Left kidney (tissue), 2 donors: ENCODE results near the gene PGBD2. TPM values are rescaled to one million over a fixed set of nuclear protein-coding genes. Genes with fewer than 3 reads are reported as not detected.
"Not testable (repeated sequence)": the region's sequence is repeated elsewhere in the genome, so short reads cannot be mapped to it uniquely, and the experiment has no call there.

Experiments used
- DNase-seq: peaks from one replicate; pipeline ENCODE4 v3.0.0-alpha.2; 2013
- polyA plus RNA-seq: library from polyadenylated mRNA; unstranded; fragments of 120-200 nt; gene quantifications from one replicate; pipeline ENCODE4 v1.2.1, GENCODE V29; 2013; ENCODE audit not compliant: insufficient read length

Gene PGBD2
- polyA plus RNA-seq, 1 donor: 14.2 TPM

DNA sequence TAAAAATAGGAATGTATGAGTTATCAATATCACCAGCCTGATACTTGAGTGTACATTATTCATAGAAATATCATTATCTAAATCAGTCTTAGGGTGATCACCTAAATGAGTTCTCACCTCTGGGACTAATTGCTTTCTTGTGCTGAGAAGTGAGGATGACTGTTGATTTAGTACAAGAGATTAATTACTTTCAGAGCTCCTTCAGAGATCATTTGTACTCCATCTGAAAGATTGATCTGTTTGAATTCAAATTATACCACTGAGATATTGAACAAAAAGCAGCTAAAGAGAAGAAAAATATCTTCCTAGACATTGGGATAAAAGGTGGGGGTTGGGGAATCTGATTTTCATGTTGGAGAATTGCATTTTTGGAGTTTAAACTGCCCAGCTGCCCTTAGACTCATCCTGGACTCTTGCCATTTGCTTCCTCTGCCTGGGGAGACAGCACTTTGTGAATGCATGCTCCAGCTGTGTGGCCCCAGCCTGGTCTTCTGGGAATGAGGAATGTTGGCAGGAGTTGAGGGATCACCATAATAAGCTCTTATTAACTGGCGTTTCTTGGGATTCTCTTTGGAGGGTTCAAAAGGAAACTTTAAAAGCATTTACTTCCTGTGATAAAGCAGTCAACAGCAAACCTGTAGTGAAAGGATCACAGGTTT lies 19.7 kb upstream of the PGBD2 start:
- DNase-seq: no peak

DNA sequence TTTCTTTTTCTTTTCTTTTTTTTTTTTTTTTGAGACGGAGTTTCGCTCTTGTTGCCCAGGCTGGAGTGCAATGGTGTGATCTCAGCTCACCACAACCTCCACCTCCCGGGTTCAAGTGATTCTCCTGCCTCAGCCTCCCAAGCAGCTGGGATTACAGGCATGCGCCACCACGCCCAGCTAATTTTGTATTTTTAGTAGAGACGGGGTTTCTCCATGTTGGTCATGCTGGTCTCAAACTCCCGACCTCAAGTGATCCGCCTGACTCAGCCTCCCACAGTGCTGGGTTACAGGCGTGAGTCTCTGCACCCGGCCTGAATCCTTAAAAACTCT lies 16.2 kb upstream of the PGBD2 start:
- DNase-seq: not testable (repeated sequence)

DNA sequence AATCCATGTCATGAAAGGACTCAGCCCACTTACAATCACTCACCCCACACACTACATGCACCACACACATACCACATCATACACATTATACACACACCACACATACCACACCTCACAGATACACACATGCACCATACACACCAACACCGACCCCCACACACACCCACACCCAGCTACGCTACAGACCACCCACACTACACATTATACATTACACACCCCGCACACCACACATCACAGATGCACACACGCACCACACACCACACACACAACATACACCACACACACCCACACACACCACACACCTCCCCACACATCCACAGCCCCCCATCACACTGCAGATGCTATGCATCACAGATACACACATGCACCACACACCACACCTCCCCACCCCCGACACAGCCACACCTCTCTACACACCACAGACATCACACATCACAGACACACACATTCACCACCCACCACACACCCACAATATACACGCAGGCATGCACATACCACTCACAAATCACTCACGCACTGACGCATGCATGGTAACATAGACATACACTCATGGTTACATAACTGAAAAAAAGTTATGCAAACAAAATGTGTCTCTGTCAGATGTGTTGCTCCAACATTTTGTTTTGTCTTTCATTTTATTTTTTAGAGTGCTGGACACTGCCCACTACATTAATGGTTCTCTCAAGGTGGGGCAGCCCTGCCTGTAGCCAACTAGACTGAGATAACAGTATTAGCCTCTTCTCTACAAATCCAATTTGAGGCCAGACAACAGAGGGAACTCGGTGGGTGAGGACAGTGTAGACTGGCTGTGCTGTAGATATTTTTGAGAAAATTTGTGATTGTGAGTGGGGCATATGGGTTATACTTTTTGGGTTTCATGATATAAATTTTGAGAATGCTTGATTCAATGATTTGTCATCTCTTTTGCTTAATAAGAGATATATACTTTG lies 15.2 kb upstream of the PGBD2 start:
- no peak for DNase-seq

DNA sequence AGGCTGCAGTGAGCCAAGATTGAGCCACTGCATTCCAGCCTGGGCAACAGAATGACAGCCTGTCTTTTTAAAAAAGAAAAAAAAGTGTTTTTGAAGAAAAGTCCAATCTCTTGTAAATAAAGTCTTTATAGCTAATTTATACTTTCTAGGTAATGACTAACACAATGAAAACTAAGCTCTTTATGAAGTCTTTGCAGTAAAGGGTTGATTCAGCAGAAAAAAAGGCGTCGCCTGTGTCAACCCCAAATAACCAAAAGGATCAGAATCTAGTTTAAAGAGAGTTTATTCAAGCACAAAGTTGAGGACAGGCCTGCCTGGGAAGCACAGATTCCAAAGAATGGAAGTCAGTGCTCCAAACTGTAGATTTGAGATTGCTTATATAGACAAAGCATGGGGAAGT lies 14.3 kb upstream of the PGBD2 start:
- DNase-seq: no peak

DNA sequence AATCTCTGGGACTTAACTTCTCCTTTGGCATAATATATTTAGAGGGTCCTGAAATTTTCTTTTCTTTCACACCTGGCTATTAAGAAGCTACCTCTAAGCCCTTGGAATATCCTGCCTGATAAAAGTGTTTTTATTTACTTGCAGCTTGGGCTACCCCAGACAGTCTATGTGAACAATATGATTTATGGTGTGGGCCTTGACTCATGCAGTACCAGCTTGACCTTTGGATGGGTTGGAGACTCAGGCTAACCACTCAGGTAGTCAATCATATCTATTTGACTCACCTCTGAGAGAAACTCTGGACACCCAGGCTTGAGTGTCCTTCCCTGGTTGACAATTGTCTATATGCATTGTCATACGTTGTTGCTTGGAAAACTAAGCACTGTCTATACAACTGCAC lies 13.4 kb upstream of the PGBD2 start:
- no peak for DNase-seq

DNA sequence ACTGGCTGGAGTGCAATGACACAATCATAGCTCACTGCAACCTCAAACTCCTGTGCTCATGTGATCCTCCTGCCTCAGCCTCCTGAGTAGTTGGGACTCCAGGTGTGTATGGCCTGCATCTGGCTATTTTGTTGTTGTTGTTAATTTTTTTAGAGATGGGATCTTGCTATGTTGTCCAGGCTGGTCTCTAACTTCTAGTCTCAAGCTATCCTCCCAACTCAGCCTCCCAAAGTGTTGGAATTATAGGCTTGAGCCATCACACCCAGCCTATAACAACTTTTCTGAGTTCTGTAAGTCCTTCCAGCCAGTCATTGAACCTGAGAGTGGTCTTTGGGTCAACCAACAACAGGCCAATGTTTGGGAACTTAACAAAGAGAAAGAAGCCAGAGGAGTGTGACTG lies 11.2 kb upstream of the PGBD2 start:
- DNase-seq: no peak

DNA sequence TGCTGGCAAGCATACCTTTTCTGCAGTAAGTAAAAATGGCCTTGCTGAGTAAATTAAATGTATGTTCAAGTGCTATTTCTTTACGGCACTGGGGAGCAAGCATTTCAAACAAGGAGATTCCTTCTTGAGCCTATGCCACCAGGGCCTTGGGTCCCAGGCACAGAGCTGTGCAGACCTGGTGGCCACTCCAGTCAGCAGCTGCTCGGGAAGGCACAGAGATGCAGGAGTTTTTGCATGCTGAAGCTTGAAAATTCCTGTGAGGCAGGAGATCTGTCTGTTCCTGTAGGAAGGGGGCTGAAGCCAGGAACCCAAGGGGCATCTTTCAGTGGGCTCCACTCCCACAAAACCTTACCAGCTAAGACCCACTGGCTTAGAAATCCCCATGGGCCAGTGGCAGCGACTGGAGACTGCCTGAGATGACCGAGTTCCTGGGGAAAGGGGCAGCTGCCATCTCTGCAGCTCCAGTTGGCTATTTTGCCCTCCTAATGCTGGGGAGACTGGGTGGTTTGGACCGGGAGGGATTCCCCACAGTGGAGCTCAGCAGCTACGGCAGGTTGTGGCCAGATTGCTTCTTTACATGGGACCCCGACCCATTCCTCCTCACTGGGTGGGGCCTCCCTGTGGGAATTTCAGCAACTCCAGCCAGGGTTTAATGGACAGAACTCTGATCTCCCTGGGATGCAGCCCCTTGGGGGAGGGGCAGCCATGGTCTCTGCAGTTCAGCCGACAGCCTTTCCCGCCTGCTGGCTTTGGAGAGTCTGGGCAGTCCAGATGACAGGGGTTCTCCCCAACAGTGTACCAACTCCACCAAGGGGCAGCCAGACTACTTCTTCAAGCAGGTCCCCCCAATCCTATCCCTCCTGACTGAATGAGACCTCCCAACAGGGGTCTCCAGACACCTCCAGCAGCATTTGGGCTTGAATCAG lies 8.4 kb upstream of the PGBD2 start:
- no peak for DNase-seq

DNA sequence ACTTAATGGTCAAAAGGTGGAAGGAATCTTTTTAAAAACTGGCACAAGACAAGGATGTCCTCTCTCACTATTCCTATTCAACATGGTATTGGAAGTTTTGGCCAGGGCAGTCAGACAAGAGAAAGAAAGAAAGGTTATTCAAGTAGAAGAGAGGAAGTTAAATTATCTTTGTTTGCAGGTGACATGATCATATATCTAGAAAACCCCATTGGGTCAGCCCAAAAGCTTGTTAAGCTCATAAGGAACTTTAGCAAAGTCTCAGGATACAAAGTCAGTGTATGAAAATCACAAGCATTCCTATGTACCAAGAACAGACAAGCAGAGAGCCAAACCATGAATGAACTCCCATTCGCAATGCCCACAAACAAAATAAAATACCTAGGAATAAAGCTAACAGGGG lies 5.4 kb upstream of the PGBD2 start:
- DNase-seq: no peak

DNA sequence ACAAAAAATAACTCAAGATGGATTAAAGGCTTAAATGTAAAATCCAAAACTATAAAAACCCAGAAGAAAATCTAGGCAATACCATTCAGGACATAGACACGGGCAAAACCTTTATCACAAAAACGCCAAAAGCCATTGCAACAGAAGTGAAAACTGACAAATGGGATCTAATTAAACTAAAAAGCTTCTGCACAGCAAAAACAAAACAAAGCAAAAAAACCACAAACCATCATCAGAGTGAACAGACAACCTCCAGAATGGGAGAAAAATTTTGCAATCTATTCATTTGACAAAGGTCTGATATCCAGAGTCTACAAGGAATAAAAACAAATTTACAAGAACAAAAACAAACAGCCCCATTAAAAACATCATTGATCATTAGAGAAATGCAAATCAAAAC lies 4.5 kb upstream of the PGBD2 start:
- DNase-seq: no peak

DNA sequence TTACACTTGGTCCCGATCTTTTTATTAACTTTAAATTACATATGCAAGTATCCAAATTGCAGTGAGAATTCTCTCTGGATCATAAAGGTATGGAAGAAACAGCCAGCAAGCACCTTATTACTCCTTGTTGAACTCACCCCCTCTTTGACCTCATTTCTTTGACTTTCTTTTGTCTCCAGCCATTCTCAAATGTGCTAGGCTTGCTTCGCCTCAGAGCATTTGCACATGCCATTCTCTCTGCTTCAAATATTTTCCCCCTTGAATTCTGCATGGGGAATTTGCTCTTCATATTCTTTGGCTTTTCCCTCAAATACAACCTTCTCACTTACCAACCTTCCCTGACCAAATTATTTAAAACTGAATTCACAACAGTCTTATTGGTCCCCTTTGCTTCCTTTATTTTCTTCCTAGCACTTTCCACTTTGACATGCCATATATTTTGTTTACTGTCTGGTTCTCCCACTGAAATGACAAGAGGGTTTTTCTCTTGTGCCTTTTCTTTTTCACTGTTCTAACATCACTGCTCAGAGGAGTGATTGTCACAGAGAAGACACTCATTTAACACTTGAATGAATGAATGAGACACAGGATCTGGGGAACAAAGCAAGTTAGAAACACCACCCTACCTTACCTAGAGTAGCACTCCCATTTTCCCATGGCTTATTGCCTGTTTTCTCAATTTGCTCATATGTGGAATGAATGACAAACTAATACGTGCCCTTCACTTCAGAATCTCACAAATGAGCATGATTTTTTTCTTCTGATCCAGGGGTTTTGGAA lies 1.4 kb upstream of the PGBD2 start:
- no peak for DNase-seq

DNA sequence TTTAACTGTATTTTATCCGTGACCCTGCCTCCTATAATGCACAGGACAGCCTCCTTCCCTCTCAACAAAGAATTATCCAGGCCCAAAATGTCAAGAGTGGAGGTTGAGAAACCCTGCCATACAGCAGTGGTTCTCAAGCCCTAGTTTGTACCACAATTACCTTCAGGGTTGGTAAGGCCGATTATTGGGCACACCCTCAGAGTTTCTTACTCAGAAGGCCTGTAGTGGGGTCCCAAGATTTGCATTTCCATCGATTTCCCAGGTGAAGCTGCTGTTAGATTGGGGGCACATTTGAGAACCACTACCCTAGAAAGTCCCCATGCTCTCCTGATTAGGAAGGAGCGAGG lies 400 bp upstream of the PGBD2 start:
- DNase-seq: no peak

DNA sequence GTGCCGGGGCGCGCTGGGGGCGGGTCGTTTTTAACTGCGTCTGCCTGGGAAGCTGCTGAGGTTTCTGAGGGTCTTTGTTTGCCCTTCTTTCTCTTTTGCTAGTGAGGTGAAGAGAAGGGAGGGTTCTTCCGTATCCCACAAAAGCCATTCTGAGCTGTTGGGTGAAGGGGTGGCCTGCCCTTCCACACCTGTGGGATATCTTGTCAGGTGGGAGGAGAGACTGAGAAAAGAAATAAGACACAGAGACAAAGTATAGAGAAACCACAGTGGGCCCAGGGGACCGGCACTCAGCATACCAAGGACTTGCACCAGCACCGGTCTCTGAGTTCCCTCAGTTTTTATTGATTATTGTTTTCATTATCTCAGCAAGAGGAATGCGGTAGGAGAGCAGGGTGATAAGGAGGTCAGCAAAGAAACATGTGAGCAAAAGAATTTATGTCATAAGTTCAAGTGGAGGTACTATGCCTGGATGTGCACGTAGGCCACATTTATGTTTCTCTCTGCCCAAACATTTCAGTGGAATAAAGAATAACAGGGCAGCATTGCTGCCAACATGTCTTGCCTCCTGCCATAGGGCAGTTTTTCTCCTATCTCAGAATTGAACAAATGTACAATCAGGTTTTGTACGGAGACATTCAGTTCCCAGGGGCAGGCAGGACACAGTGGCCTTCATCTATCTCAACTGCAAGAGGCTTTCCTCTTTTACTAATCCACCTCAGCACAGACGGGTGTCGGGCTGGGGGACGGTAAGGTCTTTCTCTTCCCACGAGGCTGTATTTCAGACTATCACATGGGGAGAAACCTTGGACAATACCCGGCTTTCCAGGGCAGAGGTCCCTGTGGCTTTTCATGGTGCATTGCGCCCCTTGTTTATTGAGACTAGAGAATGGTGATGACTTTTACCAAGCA lies 972 bp downstream of the PGBD2 start:
- DNase-seq: no peak

DNA sequence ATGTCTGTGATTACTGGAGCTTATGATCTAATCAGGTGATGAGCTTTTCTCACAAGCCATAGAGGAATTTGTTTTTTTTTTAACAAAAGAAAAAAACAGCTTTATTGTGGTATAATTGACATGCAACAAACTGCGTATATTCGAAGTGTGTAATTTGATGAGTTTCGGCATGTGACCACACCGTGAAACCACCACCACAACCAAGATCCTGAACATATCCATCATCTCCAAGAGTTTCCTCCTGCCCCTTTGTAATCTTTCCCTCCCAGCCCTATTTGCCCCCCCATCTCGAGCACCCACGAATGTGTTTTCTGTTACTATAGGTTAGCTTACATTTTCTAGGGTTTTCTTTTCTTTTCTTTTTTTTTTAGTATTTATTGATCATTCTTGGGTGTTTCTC lies 4.7 kb downstream of the PGBD2 start:
- no peak for DNase-seq

DNA sequence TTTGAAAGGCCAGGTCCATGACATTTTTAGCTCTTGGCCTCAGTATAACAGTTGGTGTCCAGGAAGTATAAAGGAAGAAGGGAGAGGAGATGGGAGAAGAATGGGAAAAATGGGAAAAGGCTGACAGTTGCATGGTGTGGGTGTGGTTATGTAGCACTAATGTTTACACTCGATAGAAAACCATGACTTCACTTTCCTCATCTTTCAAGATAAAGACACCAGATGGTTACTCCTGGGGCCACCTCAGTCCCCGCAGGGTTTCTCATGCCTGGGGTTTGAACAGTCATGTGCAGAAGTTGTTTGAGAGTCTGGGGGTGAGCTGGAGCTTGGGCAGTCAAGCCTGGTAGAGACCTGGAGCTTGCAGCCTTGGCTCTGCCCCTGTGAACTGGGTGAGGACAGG lies 7.9 kb downstream of the PGBD2 start:
- DNase-seq: no peak

DNA sequence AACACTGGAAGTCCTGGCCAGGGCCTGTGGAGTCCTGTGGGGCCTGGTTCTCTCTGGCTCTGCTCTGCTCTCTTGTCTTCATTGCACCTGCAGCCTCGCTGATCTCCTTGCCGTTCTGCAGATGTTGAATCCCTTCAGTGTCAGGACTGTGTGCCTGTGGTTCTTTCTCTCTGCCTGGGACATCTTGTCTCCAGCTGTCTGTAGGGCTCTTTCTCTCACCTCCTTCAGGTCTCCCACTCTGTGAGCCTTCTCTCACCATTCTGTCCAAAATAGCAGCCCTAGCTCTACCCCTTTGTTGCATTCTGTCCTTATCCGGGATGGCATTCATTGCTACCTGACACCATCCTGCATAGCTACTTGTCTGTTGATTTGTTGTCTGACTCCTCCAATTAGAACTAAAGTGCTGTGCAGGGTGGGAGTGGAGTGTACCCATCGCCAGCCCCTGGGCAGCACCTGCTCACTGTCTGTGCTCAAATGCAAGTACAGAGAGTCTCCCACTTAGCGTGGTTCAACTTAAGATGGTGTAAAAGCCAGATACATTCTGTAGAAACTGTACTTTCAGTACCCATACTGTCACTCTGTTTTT lies 8.9 kb downstream of the PGBD2 start:
- DNase-seq: no peak

DNA sequence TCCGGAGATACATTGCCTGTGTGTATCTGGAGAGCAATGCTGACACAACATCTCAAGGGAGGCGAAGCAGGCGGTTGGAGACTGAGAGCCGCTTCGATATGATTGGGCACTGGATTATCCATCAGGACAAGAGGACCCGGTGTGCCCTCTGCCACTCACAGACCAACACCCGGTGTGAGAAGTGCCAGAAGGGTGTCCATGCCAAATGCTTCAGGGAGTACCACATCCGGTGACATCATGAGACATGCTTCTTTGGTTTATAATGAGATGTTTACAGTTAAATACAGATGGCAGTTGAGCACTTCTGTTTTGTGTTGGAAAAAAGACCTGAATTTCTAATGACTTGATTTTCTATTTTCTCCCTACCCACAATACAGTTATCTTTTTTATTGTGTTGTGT lies 12.1 kb downstream of the PGBD2 start:
- DNase-seq: no peak

DNA sequence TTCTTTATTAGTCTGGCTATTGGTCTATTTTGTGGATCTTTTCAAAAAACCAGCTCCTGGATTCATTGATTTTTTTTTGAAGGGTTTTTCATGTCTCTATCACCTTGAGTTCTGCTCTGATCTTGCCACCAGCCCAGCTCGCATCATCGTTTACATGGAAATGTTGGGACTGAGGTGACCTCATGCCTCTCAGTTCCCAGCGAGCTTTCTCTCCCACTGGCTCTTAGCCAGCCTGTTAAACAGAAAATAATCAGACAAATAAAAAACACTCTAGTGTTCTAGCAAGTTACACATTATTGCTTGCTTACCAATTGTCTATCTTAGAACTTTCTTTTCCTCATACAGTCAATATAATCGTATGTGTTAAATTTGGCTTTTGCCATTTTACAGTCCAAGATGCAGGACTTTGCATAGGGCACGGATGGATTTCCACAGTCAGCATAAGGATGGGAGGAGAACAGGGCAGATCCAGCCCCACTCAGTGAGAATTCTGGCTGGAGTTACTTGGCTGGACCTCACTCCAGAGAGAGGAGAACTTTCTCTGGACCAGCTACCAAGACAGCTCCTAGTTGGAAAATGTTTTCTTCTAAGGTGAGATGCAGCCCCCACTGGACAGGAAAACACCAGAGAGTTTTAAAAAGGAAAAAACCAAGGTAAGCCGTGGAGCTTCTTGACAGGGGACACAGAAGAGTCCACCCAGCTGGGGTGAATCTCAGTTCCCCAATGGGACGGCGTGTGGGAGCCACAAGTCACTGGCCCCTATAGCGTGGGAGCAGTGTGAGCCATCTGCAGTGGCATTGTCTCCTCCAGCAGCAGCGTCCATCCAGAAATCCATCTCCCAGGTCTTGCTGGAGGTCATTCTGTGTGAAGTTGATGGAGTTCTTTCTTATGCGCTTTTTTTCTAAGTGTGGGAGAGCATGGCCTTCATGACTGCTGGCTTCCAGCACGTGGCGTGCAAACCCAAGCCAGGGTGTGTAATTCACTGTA lies 17.6 kb downstream of the PGBD2 start:
- no peak for DNase-seq

DNA sequence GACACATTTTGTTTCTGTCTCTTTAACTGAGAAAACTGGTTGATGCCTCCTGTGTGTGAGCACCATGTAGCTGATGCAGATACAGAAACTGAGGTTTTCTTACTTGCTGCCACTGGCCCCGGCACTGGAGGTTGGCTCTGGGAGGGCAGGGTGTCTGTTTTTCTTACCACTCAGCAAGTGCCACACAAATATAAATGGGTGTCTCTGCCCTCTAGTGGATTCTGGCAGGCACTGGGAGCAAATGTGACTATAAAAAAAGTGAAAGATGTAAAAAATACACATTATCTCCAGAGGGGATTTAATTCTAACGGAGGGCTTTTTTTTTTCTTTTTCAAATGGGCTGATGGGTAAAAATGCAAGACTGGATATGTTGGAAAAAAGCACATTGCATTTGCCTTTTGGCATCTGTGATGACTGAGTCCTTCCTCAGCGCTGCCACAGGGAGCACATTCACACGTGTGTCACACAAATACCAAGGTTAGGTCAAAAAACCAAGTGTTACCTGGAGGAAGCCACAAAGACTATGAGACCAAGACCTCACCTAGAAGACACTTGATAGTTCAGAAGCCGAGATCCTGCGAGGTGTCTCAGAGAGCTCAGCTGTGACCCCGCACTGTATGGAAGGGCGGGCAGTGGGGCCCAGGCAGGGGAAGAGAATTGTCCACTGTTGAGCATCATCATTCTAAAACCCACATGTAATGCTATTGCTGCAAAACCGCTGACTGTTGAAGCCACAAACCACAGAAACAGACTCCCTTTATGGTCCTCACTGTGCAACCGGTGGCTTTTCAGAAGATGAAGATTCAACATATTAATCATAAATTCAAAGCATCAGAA lies 18.9 kb downstream of the PGBD2 start:
- no peak for DNase-seq
